Measurements from ENCODE around the gene CHRNE. TPM values are rescaled to one million over a fixed set of nuclear protein-coding genes. Genes with fewer than 3 reads are reported as not detected.

The CHRNE gene
- total RNA-seq, 1 experiment from 2014 or later = 0.04 TPM

GRCh38 chr17:4856271-4856936 lies 46.5 kb downstream of the CHRNE start:
- DNase-seq (ENCODE audit: low spot score) = no peak

GRCh38 chr17:4854111-4854681 lies 48.7 kb downstream of the CHRNE start:
- no peak for DNase-seq (ENCODE audit: low spot score)

- DNase-seq (ENCODE audit: low spot score) = no peak
Measured at GRCh38 chr17:4853208-4853671, 49.7 kb downstream of the CHRNE start.

DNA sequence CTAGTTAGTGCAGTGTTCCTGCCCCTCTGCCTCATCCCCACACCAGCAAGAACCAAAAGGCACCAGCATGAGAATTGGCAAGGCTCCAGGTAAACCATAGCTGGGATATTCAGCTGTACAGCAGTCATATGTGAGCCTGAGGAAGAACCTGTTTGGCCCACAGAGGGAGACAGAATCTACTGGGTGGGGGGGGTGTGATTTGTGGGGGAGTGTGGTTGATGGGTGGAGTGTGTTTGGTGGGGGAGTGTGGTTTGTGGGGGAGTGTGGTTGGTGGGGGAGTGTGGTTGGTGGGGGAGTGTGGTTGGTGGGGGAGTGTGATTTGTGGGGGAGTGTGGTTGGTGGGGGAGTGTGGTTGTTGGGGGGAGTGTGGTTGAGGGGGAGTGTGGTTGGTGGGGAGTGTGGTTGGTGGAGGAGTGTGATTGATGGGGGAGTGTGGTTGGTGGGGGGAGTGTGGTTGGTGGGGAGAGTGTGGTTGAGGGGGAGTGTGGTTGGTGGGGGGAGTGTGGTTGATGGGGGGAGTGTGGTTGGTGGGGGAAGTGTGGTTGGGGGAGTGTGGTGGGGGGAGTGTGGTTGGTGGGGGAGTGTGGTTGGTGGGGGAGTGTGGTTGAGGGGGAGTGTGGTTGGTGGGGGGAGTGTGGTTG lies 50.2 kb downstream of the CHRNE start:
- no peak for DNase-seq (ENCODE audit: low spot score)

- no peak for DNase-seq (ENCODE audit: low spot score)
Measured at GRCh38 chr17:4851084-4851483, 51.8 kb downstream of the CHRNE start.

DNA sequence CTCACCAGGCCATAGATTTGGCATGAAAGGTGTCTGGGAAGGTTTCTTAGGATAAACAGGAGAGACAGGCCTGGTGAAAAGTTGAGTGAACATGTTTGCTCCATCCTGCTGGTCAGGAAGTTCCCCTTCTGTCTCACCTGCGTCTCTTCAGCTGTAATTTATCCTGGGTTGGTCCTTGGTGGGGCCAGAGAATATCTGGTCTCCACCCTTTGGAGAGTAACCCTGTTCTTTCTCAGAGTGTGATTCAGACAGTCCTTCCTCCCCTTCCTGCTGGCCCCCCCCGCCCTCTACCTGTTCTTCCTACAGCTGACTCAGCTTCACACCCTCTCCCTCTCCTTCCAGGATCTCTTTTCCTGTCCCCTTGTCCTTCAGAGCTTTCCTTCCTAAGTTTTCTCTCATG lies 52.7 kb downstream of the CHRNE start:
- DNase-seq (ENCODE audit: low spot score) = no peak

DNA sequence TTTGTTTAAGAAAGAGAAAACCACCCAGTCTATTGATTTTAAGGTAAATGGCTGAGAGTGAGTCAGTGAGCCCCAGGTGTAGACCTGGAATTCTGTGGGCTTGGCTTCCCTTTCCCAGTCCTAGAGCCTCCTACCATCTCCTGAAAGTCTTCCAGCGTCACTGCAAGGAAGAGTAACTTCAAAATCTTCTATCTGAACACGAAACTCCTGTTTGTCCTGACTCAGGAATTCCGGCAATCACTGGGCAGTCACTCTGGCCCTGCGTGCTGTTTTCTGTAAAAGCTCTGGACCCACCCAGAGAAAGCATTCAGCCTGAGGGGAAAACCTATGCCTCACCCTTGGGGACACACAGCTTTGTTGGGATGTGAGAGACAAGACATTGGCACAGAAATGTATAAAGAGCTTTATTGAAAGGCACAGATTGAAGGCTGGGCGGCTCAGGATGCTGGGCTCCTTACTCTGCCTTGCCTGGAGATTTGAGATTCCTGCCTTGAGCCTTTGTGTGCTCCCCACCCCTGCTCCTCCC lies 53.8 kb downstream of the CHRNE start:
- no peak for DNase-seq (ENCODE audit: low spot score)

Other genes with a start within 250 kb of the CHRNE start
- 4.1 and 4.4 TPM in 2 replicates for gene PELP1, start 199.0 kb downstream of the CHRNE start, total RNA-seq (2014; rRNA removed; shearing (Covaris generic))
- gene ARRB2, start 192.5 kb downstream of the CHRNE start, total RNA-seq (2014; rRNA removed; shearing (Covaris generic)) = 2.4 and 4.1 TPM in 2 replicates
- gene MED11, start 171.7 kb downstream of the CHRNE start, total RNA-seq (2014; rRNA removed; shearing (Covaris generic)) = 15.8 and 24.0 TPM in 2 replicates
- not detected in 2 replicates for gene ZMYND15, start 163.3 kb downstream of the CHRNE start, total RNA-seq (2014; rRNA removed; shearing (Covaris generic))
- 1.5 and 7.3 TPM in 2 replicates for gene CXCL16, start 163.2 kb downstream of the CHRNE start, total RNA-seq (2014; rRNA removed; shearing (Covaris generic))
- not detected in 2 replicates for gene TM4SF5, start 131.2 kb downstream of the CHRNE start, total RNA-seq (2014; rRNA removed; shearing (Covaris generic))
- not detected in 2 replicates for gene VMO1, start 116.7 kb downstream of the CHRNE start, total RNA-seq (2014; rRNA removed; shearing (Covaris generic))
- not detected in 2 replicates for gene GLTPD2, start 114.1 kb downstream of the CHRNE start, total RNA-seq (2014; rRNA removed; shearing (Covaris generic))
- 186 and 232 TPM in 2 replicates for gene PSMB6, start 106.9 kb downstream of the CHRNE start, total RNA-seq (2014; rRNA removed; shearing (Covaris generic))
- gene PLD2, start 95.9 kb downstream of the CHRNE start, total RNA-seq (2014; rRNA removed; shearing (Covaris generic)) = 5.0 and 11.7 TPM in 2 replicates
- 7.4 and 8.4 TPM in 2 replicates for gene MINK1, start 69.8 kb downstream of the CHRNE start, total RNA-seq (2014; rRNA removed; shearing (Covaris generic))
- gene C17orf107, start 3.6 kb downstream of the CHRNE start, total RNA-seq (2014; rRNA removed; shearing (Covaris generic)) = 0.08 TPM in 1 of 2 replicates, not detected in the other
- gene GP1BA, start 29.2 kb upstream of the CHRNE start, total RNA-seq (2014; rRNA removed; shearing (Covaris generic)) = not detected in 2 replicates
- 64.1 and 70.8 TPM in 2 replicates for gene SLC25A11, start 36.9 kb upstream of the CHRNE start, total RNA-seq (2014; rRNA removed; shearing (Covaris generic))
- gene RNF167, start 37.2 kb upstream of the CHRNE start, total RNA-seq (2014; rRNA removed; shearing (Covaris generic)) = 15.1 and 17.3 TPM in 2 replicates
- 738 and 894 TPM in 2 replicates for gene PFN1, start 45.4 kb upstream of the CHRNE start, total RNA-seq (2014; rRNA removed; shearing (Covaris generic))
- 1.7 and 4.7 TPM in 2 replicates for gene ENO3, start 48.0 kb upstream of the CHRNE start, total RNA-seq (2014; rRNA removed; shearing (Covaris generic))
- 24.0 and 32.2 TPM in 2 replicates for gene SPAG7, start 64.7 kb upstream of the CHRNE start, total RNA-seq (2014; rRNA removed; shearing (Covaris generic))
- gene CAMTA2, start 84.6 kb upstream of the CHRNE start, total RNA-seq (2014; rRNA removed; shearing (Covaris generic)) = 0.90 and 0.97 TPM in 2 replicates
- gene INCA1, start 94.4 kb upstream of the CHRNE start, total RNA-seq (2014; rRNA removed; shearing (Covaris generic)) = 0.23 and 0.39 TPM in 2 replicates
- gene KIF1C, start 94.9 kb upstream of the CHRNE start, total RNA-seq (2014; rRNA removed; shearing (Covaris generic)) = 9.9 and 13.0 TPM in 2 replicates
- gene SLC52A1, start 132.3 kb upstream of the CHRNE start, total RNA-seq (2014; rRNA removed; shearing (Covaris generic)) = not detected in 2 replicates
- 0.04 and 0.14 TPM in 2 replicates for gene ZFP3, start 175.4 kb upstream of the CHRNE start, total RNA-seq (2014; rRNA removed; shearing (Covaris generic))
- 5.0 and 8.5 TPM in 2 replicates for gene ZNF232, start 208.8 kb upstream of the CHRNE start, total RNA-seq (2014; rRNA removed; shearing (Covaris generic))
- 0.02 TPM in 1 of 2 replicates, not detected in the other for gene USP6, start 212.9 kb upstream of the CHRNE start, total RNA-seq (2014; rRNA removed; shearing (Covaris generic))

All from H4 (cell line).